Activated B cell treated with CpG ODN at 0.5 μM for 24 hours (primary cell): Measurements from ENCODE around the gene KAZN. TPM values are rescaled to one million over a fixed set of nuclear protein-coding genes. Genes with fewer than 3 reads are reported as not detected.

ENCODE experiments used
- ATAC-seq: fragments of 200-7000 bp; cut with Tn5 transposase; one replicate; pipeline ENCODE4 v1.10.0; 2021; ENCODE audit warnings: low read depth, mild to moderate bottlenecking, moderate library complexity
- CTCF ChIA-PET: fragments of 350-600 bp; sonication (Branson Sonifier 250); formaldehyde crosslinking; loops from one replicate; lab custom pipeline; 2021; ENCODE audit warnings: antibody characterized with exemption; lab: Charles Lee
- POLR2A ChIA-PET: fragments of 350-600 bp; sonication (Branson Sonifier 250); formaldehyde crosslinking; loops from one replicate; lab custom pipeline; 2021; ENCODE audit warnings: antibody characterized with exemption; lab: Charles Lee
- DNase-seq: peaks from one replicate; pipeline ENCODE4 v3.0.0; 2022
- H3K27ac Mint-ChIP-seq: one replicate; pipeline ENCODE4 v1.8.0; 2020; ENCODE audit warnings: mixed read lengths
- H3K27me3 Mint-ChIP-seq: one replicate; pipeline ENCODE4 v1.8.0; 2021; ENCODE audit warnings: mixed read lengths
- H3K36me3 Mint-ChIP-seq: one replicate; pipeline ENCODE4 v1.8.0; 2021; ENCODE audit warnings: low read depth, mixed read lengths
- H3K4me1 Mint-ChIP-seq: one replicate; pipeline ENCODE4 v1.8.0; 2021; ENCODE audit warnings: mixed read lengths
- H3K4me3 Mint-ChIP-seq: one replicate; pipeline ENCODE4 v1.8.0; 2020; ENCODE audit warnings: mild to moderate bottlenecking, mixed read lengths
- H3K9me3 Mint-ChIP-seq: one replicate; pipeline ENCODE4 v1.8.0; 2020; ENCODE audit warnings: mixed read lengths
- CTCF ChIP-seq: fragments of 200-600 bp; IDR thresholded peaks from one replicate; pipeline ENCODE4 v1.8.0; 2022; ENCODE audit warnings: antibody characterized with exemption, mild to moderate bottlenecking
- intact Hi-C: fragments of 100-400 bp; cut with micrococcal nuclease; formaldehyde crosslinking; loops from one replicate; pipeline ENCODE4 v1.15.1; 2024
- total RNA-seq: library from RNA; stranded (reverse); gene quantifications from 2 replicates; pipeline ENCODE4 v1.2.3, GENCODE V29; 2022

Gene KAZN
- total RNA-seq, 1 donor from 2014 or later = 0.73 TPM

- ChIA-PET CTCF (no interaction called here), POLR2A (no interaction called here)
- H3K27ac Mint-ChIP-seq = no peak overlapping the region
- H3K4me3 Mint-ChIP-seq = no peak overlapping the region
- no peak for TF ChIP-seq CTCF
- no peaks in the 10 kb centered on the region for H3K27me3 Mint-ChIP-seq
- no peaks in the 10 kb centered on the region for H3K4me1 Mint-ChIP-seq
- H3K9me3 Mint-ChIP-seq = peaks cover 5% of the 10 kb centered on the region
- intact Hi-C loops = no loop called here
- DNase-seq = no peak
- ATAC-seq = no peak
- no peaks in the 10 kb centered on the region for H3K36me3 Mint-ChIP-seq
Observed at GRCh38 chr1:15063346-15063745, 464.9 kb downstream of the KAZN start.

- no peaks in the 10 kb centered on the region for H3K36me3 Mint-ChIP-seq
- H3K27ac Mint-ChIP-seq = no peak overlapping the region
- no peaks in the 10 kb centered on the region for H3K27me3 Mint-ChIP-seq
- POLR2A ChIA-PET = no interaction called here
- intact Hi-C loops = no loop called here
- no peak for TF ChIP-seq CTCF
- peaks cover 5% of the 10 kb centered on the region for H3K9me3 Mint-ChIP-seq
- CTCF ChIA-PET = no interaction called here
- ATAC-seq (no peak), DNase-seq (no peak)
- no peaks in the 10 kb centered on the region for H3K4me1 Mint-ChIP-seq
- no peak overlapping the region for H3K4me3 Mint-ChIP-seq
Observed at GRCh38 chr1:15063783-15064182, 465.3 kb downstream of the KAZN start.

GRCh38 chr1:15064217-15064929 lies 465.9 kb downstream of the KAZN start:
- intact Hi-C loops = no loop called here

GRCh38 chr1:15065291-15065690 lies 466.8 kb downstream of the KAZN start:
- ChIA-PET POLR2A (interaction anchor here (0.7 kb wide), 1 partner anchor 27 kb away, joined by 7 read pairs; no protein-coding TSS in a partner anchor), CTCF (no interaction called here)
- DNase-seq (no peak), ATAC-seq (no peak)
- no peaks in the 10 kb centered on the region for H3K27me3 Mint-ChIP-seq
- intact Hi-C loops = no loop called here
- peaks cover 5% of the 10 kb centered on the region for H3K9me3 Mint-ChIP-seq
- H3K4me1 Mint-ChIP-seq = no peaks in the 10 kb centered on the region
- no peak overlapping the region for H3K4me3 Mint-ChIP-seq
- H3K27ac Mint-ChIP-seq = no peak overlapping the region
- no peaks in the 10 kb centered on the region for H3K36me3 Mint-ChIP-seq
- TF ChIP-seq CTCF = no peak

More at GRCh38 chr1:15064217-15064929, 465.9 kb downstream of the KAZN start:
- Mint-ChIP-seq H3K27ac (no peak overlapping the region), H3K4me1 (no peaks in the 10 kb centered on the region), H3K9me3 (peaks cover 5% of the 10 kb centered on the region), H3K4me3 (no peak overlapping the region), H3K36me3 (no peaks in the 10 kb centered on the region), H3K27me3 (no peaks in the 10 kb centered on the region)
- no peak for DNase-seq
- ATAC-seq = no peak
- no peak for TF ChIP-seq CTCF
- POLR2A ChIA-PET = no interaction called here
- CTCF ChIA-PET = no interaction called here

GRCh38 chr1:15065736-15066135 lies 467.3 kb downstream of the KAZN start:
- H3K27ac Mint-ChIP-seq = no peak overlapping the region
- ATAC-seq = no peak
- H3K27me3 Mint-ChIP-seq = no peaks in the 10 kb centered on the region
- DNase-seq = no peak
- no peak for TF ChIP-seq CTCF
- ChIA-PET POLR2A (no interaction called here), CTCF (no interaction called here)
- no peaks in the 10 kb centered on the region for H3K4me1 Mint-ChIP-seq
- peaks cover 5% of the 10 kb centered on the region for H3K9me3 Mint-ChIP-seq
- H3K4me3 Mint-ChIP-seq = no peak overlapping the region
- intact Hi-C loops = no loop called here
- H3K36me3 Mint-ChIP-seq = no peaks in the 10 kb centered on the region
